B cell (primary cell): Measurements from ENCODE around the gene HYOU1. TPM values are rescaled to one million over a fixed set of nuclear protein-coding genes. Genes with fewer than 3 reads are reported as not detected.
A peak's percentile ranks its signal among the peaks of the same experiment; 100 is the strongest.

Experiments
- ATAC-seq: fragments of 200-7000 bp; cut with Tn5 transposase; one replicate; pipeline ENCODE4 v1.10.0; 2021; ENCODE audit warnings: low read depth, mild to moderate bottlenecking, moderate number of reproducible peaks, moderate library complexity
- CTCF ChIA-PET: fragments of 350-600 bp; sonication (Branson Sonifier 250); formaldehyde crosslinking; loops from one replicate; lab custom pipeline; 2021; ENCODE audit warnings: antibody characterized with exemption, inconsistent platforms; lab: Charles Lee
- POLR2A ChIA-PET: fragments of 350-600 bp; sonication (Branson Sonifier 250); formaldehyde crosslinking; loops from one replicate; lab custom pipeline; 2021; ENCODE audit warnings: antibody characterized with exemption; lab: Charles Lee
- DNase-seq: peaks from one replicate; pipeline ENCODE4 v3.0.0; 2013
- H2AFZ ChIP-seq: 2 replicates; pipeline ENCODE4 v1.6.1; 2012; ENCODE audit warnings: mild to moderate bottlenecking, low read depth, low read length; ENCODE audit not compliant: insufficient read depth, poor library complexity, severe bottlenecking
- H3K27ac ChIP-seq, 2 donors: 1 replicate in 1 of 2; 2 replicates in 1 of 2; pipeline ENCODE4 v1.5.1; 2012 to 2013; ENCODE audit warnings: low read length in 2 of 2, mild to moderate bottlenecking in 2 of 2, moderate library complexity in 1 of 2
- H3K27me3 ChIP-seq, 4 experiments: fragments of 200-600 bp in 1 of 4; sonication (generic) in 1 of 4; replicated peaks in 1 of 4; 1 replicate in 2 of 4; 2 replicates in 2 of 4; pipeline versions ENCODE4 v1.6.1 to v1.7.0; 2013 to 2016; ENCODE audit warnings: low read length in 3 of 4, mild to moderate bottlenecking in 2 of 4, mixed read lengths in 1 of 4, moderate library complexity in 1 of 4; ENCODE audit not compliant: insufficient read depth in 4 of 4, control insufficient read depth in 3 of 4; ENCODE audit errors: control extremely low read depth in 1 of 4
- H3K36me3 ChIP-seq, 2 experiments: replicated peaks in 1 of 2; 1 replicate in 1 of 2; 2 replicates in 1 of 2; pipeline versions ENCODE4 v1.6.1 to v1.7.1; 2013; ENCODE audit warnings: low read length in 1 of 2; ENCODE audit not compliant: insufficient read depth in 2 of 2, control insufficient read depth in 1 of 2; ENCODE audit errors: control extremely low read depth in 1 of 2, extremely low read depth in 1 of 2
- H3K4me1 ChIP-seq, 2 donors: fragments of 200-600 bp in 1 of 2; sonication (generic) in 1 of 2; 1 replicate in 1 of 2; 2 replicates in 1 of 2; pipeline versions ENCODE4 v1.5.1 to v1.6.1; 2013 to 2017; ENCODE audit warnings: low read length in 2 of 2; ENCODE audit not compliant: control insufficient read depth in 2 of 2, insufficient read depth in 2 of 2
- H3K4me2 ChIP-seq: replicated peaks from 2 replicates; pipeline ENCODE3; 2012; ENCODE audit warnings: mild to moderate bottlenecking, low read depth, low read length; ENCODE audit not compliant: poor library complexity, severe bottlenecking
- H3K4me3 ChIP-seq, 5 experiments: fragments of 200-600 bp in 1 of 5; sonication (generic) in 1 of 5; 1 replicate in 3 of 5; 2 replicates in 2 of 5; pipeline versions ENCODE4 v1.5.1 to v1.7.0; 2011 to 2016; ENCODE audit warnings: low read length in 4 of 5, mild to moderate bottlenecking in 4 of 5, low read depth in 2 of 5, control low read depth in 1 of 5, moderate library complexity in 1 of 5; ENCODE audit not compliant: insufficient read depth in 1 of 5; ENCODE audit errors: control extremely low read depth in 1 of 5, extremely low read depth in 1 of 5
- H3K79me2 ChIP-seq: fragments of 200-600 bp; sonication (generic); one replicate; pipeline ENCODE4 v1.6.0; 2016; ENCODE audit warnings: low read length; ENCODE audit not compliant: control insufficient read depth, insufficient read depth
- H3K9ac ChIP-seq: fragments of 200-600 bp; sonication (generic); 2 replicates; pipeline ENCODE4 v1.6.1; 2017; ENCODE audit warnings: mild to moderate bottlenecking, low read length, moderate library complexity
- H3K9me3 ChIP-seq, 3 donors: one replicate each; pipeline versions ENCODE4 v1.6.1 to v1.7.1; 2013; ENCODE audit warnings: low read length in 2 of 3; ENCODE audit not compliant: control insufficient read depth in 2 of 3, insufficient read depth in 1 of 3; ENCODE audit errors: control extremely low read depth in 1 of 3
- H4K20me1 ChIP-seq: 2 replicates; pipeline ENCODE4 v1.6.0; 2012; ENCODE audit warnings: mild to moderate bottlenecking, low read length; ENCODE audit not compliant: insufficient read depth, control insufficient read depth, poor library complexity, severe bottlenecking
- H3K27ac Mint-ChIP-seq: one replicate; pipeline ENCODE4 v1.8.0; 2021; ENCODE audit warnings: mixed read lengths
- H3K27me3 Mint-ChIP-seq: one replicate; pipeline ENCODE4 v1.8.0; 2021; ENCODE audit warnings: mixed read lengths
- H3K4me1 Mint-ChIP-seq: one replicate; pipeline ENCODE4 v1.8.0; 2021; ENCODE audit warnings: mixed read lengths
- H3K4me3 Mint-ChIP-seq: one replicate; pipeline ENCODE4 v1.8.0; 2021; ENCODE audit warnings: mixed read lengths
- H3K9me3 Mint-ChIP-seq: one replicate; pipeline ENCODE4 v1.8.0; 2022; ENCODE audit warnings: mixed read lengths; ENCODE audit not compliant: insufficient read depth
- EZH2 ChIP-seq: IDR thresholded peaks from 2 replicates; pipeline ENCODE4 v1.6.1; 2012; ENCODE audit warnings: borderline replicate concordance, low read depth, mild to moderate bottlenecking, moderate library complexity, low read length; ENCODE audit not compliant: insufficient read depth, poor library complexity, severe bottlenecking
- WGBS: methylation state at CpG from one replicate; pipeline ENCODE4 v1.1.5; 2013; ENCODE audit warnings: missing lambda C conversion rate; ENCODE audit not compliant: insufficient coverage; 5-methylcytosine and 5-hydroxymethylcytosine counted together
- intact Hi-C: fragments of 100-400 bp; cut with micrococcal nuclease; formaldehyde crosslinking; loops from one replicate; pipeline ENCODE4 v1.10.0; 2022
- polyA plus RNA-seq: library from polyadenylated mRNA; depleted of rRNA; stranded (reverse); fragments of >200 nt; gene quantifications from 2 replicates; pipeline ENCODE4 v1.2.3, GENCODE V29; 2012
- small RNA-seq: library from RNA; depleted of rRNA; stranded (forward); fragments of <200 nt; gene quantifications from one replicate; pipeline ENCODE3, GENCODE V24; 2012; ENCODE audit warnings: low replicate concordance, low read depth; ENCODE audit not compliant: insufficient read length
- total RNA-seq, 2 donors: library from RNA; stranded (reverse); fragments of 120-200 nt in 1 of 2; gene quantifications; 1 replicate in 1 of 2; 2 replicates in 1 of 2; pipeline versions ENCODE4 v1.2.3 to v1.2.4, GENCODE V29; 2013 to 2022
- TF ChIP-seq, protein P1 (sequence below): fragments of 200-600 bp; IDR thresholded peaks from one replicate; pipeline ENCODE4 v1.8.0; 2022; ENCODE audit warnings: antibody characterized with exemption, mild to moderate bottlenecking

Gene HYOU1
- total and polyA plus RNA-seq, 2 donors (not counting 1 experiment from before 2014, with no cell fraction given): 38.5 to 48.7 TPM

DNA sequence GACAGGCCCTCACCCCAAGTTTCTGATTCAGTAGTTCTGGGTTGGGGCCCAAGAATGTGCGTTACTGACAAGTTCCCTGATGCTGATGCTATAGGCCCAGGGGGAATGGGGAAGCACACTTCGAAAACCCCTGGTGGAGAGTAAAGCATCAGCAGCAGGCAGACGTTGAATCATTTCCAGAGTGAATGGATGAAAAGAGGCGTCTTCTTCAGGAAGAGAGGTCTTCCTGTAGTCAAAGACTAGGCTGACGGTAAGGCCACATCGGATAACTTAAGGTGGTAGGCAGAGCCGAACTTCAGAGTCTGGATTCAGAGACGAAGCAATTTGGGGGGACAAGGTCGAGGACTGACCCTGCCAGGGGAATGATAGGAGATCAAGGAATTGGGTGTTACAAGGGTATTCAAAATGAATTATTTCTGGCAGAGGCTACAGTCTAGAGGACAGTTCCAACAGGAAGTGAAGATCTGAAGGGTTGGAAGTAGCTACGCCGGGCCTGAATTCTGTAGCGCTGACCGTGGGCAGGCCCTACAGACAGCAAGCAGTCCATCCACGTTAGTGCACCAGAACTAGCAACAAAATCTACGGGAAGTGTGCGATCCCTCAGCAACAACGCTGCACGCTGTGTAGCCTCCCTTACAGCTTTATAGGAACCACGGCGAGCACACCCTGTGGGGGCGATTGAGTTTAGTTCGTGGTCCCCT, 59.9 kb downstream of the HYOU1 start:
- ATAC-seq (peak; percentile 3), DNase-seq (peak; percentile 64)
- Mint-ChIP-seq H3K27me3 (no peaks in the 10 kb centered on the region), H3K9me3 (no peaks in the 10 kb centered on the region), H3K27ac (peak overlapping the region; percentile 94), H3K4me1 (peaks cover 35% of the 10 kb centered on the region), H3K4me3 (peak overlapping the region; percentile 99)
- H3K9me3 ChIP-seq: no peaks in the 10 kb centered on the region
- H3K79me2 ChIP-seq: peaks cover 39% of the 10 kb centered on the region
- POLR2A ChIA-PET: interaction anchor here (1.0 to 1.2 kb wide), 7 partner anchors 16 to 1852 kb away, joined by 3 to 14 read pairs (median 5); partner anchors contain the start of genes CBL, RPS25 and TRAPPC4
- no peaks in the 10 kb centered on the region for H3K27me3 ChIP-seq
- CTCF ChIA-PET: interaction anchor here (1.0 to 2.3 kb wide), 3 partner anchors 21 to 263 kb away, joined by 3 to 8 read pairs (median 3); partner anchors contain the start of genes RPS25 and TRAPPC4
- TF ChIP-seq, protein P1, sequence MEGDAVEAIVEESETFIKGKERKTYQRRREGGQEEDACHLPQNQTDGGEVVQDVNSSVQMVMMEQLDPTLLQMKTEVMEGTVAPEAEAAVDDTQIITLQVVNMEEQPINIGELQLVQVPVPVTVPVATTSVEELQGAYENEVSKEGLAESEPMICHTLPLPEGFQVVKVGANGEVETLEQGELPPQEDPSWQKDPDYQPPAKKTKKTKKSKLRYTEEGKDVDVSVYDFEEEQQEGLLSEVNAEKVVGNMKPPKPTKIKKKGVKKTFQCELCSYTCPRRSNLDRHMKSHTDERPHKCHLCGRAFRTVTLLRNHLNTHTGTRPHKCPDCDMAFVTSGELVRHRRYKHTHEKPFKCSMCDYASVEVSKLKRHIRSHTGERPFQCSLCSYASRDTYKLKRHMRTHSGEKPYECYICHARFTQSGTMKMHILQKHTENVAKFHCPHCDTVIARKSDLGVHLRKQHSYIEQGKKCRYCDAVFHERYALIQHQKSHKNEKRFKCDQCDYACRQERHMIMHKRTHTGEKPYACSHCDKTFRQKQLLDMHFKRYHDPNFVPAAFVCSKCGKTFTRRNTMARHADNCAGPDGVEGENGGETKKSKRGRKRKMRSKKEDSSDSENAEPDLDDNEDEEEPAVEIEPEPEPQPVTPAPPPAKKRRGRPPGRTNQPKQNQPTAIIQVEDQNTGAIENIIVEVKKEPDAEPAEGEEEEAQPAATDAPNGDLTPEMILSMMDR: peak; percentile 55
- TF ChIP-seq EZH2: no peak
- H2AFZ ChIP-seq: peak overlapping the region; percentile 90
- intact Hi-C loops: loop anchor here (5.0 kb wide), 1 partner anchor 425 kb away; the partner anchor contains the start of gene ARCN1
- peaks cover 17 to 22% of the 10 kb centered on the region in 2 donors for H3K4me1 ChIP-seq
- H3K9ac ChIP-seq: peak overlapping the region; percentile 88
- peak overlapping the region; percentile 76 to 90 (median 82) for H3K4me3 ChIP-seq
- H3K27ac ChIP-seq: peak overlapping the region; percentile 52 to 77
- peaks cover 3 to 14% of the 10 kb centered on the region in 2 experiments for H3K36me3 ChIP-seq
- H3K4me2 ChIP-seq: peak overlapping the region; percentile 90
- H4K20me1 ChIP-seq: no peaks in the 10 kb centered on the region
- 8% methylated on average over 22 of the region's 22 CpGs for WGBS

Small RNAs within 50 kb of the gene (small RNA-seq; reads per million reads assigned to genes)
- gene AP003392.2 (not detected), gene RF00017 (not detected), gene RF00019 (not detected)

Other genes starting within 250 kb of the HYOU1 start
- 108 and 111 TPM in 2 replicates for gene CXCR5, start 173.3 kb downstream of the HYOU1 start, total RNA-seq
- 125 and 163 TPM in 2 replicates for gene CXCR5, start 173.3 kb downstream of the HYOU1 start, polyA plus RNA-seq
- 40.8 and 44.0 TPM in 2 replicates for gene BCL9L, start 131.3 kb downstream of the HYOU1 start, total RNA-seq
- gene BCL9L, start 131.3 kb downstream of the HYOU1 start, polyA plus RNA-seq: 12.6 and 15.1 TPM in 2 replicates
- gene UPK2, start 100.9 kb downstream of the HYOU1 start, total RNA-seq: not detected in 2 replicates
- gene UPK2, start 100.9 kb downstream of the HYOU1 start, polyA plus RNA-seq: 0.40 and 0.43 TPM in 2 replicates
- not detected in 2 replicates for gene FOXR1, start 85.4 kb downstream of the HYOU1 start, total RNA-seq
- not detected in 2 replicates for gene FOXR1, start 85.4 kb downstream of the HYOU1 start, polyA plus RNA-seq
- 122 and 138 TPM in 2 replicates for gene CENATAC, start 59.1 kb downstream of the HYOU1 start, total RNA-seq
- gene CENATAC, start 59.1 kb downstream of the HYOU1 start, polyA plus RNA-seq: 50.1 and 79.6 TPM in 2 replicates
- gene RPS25, start 38.9 kb downstream of the HYOU1 start, total RNA-seq: 1,713 and 1,823 TPM in 2 replicates
- 1,827 and 2,003 TPM in 2 replicates for gene RPS25, start 38.9 kb downstream of the HYOU1 start, polyA plus RNA-seq
- 61.5 and 64.5 TPM in 2 replicates for gene TRAPPC4, start 38.4 kb downstream of the HYOU1 start, total RNA-seq
- 61.4 and 83.5 TPM in 2 replicates for gene TRAPPC4, start 38.4 kb downstream of the HYOU1 start, polyA plus RNA-seq
- 13.2 and 14.3 TPM in 2 replicates for gene SLC37A4, start 26.3 kb downstream of the HYOU1 start, total RNA-seq
- gene SLC37A4, start 26.3 kb downstream of the HYOU1 start, polyA plus RNA-seq: 23.5 and 26.3 TPM in 2 replicates
- 64.7 and 71.1 TPM in 2 replicates for gene VPS11, start 10.6 kb upstream of the HYOU1 start, total RNA-seq
- gene VPS11, start 10.6 kb upstream of the HYOU1 start, polyA plus RNA-seq: 31.6 and 35.7 TPM in 2 replicates
- gene HMBS, start 27.7 kb upstream of the HYOU1 start, total RNA-seq: 7.6 and 9.2 TPM in 2 replicates
- gene HMBS, start 27.7 kb upstream of the HYOU1 start, polyA plus RNA-seq: 17.7 and 18.2 TPM in 2 replicates
- gene DPAGT1, start 44.6 kb upstream of the HYOU1 start, total RNA-seq: 34.5 and 38.3 TPM in 2 replicates
- 60.3 and 64.3 TPM in 2 replicates for gene DPAGT1, start 44.6 kb upstream of the HYOU1 start, polyA plus RNA-seq
- 9.5 and 13.8 TPM in 2 replicates for gene C2CD2L, start 50.1 kb upstream of the HYOU1 start, total RNA-seq
- gene C2CD2L, start 50.1 kb upstream of the HYOU1 start, polyA plus RNA-seq: 14.1 and 17.0 TPM in 2 replicates
- gene HINFP, start 64.4 kb upstream of the HYOU1 start, total RNA-seq: 78.7 and 84.6 TPM in 2 replicates
- 51.5 and 60.6 TPM in 2 replicates for gene HINFP, start 64.4 kb upstream of the HYOU1 start, polyA plus RNA-seq
- not detected in 2 replicates for gene ABCG4, start 91.8 kb upstream of the HYOU1 start, total RNA-seq
- gene ABCG4, start 91.8 kb upstream of the HYOU1 start, polyA plus RNA-seq: not detected in 2 replicates
- 9.6 and 10.4 TPM in 2 replicates for gene NLRX1, start 111.5 kb upstream of the HYOU1 start, total RNA-seq
- 4.5 and 6.3 TPM in 2 replicates for gene NLRX1, start 111.5 kb upstream of the HYOU1 start, polyA plus RNA-seq
- 0.22 and 0.76 TPM in 2 replicates for gene NHERF4, start 128.3 kb upstream of the HYOU1 start, total RNA-seq
- gene NHERF4, start 128.3 kb upstream of the HYOU1 start, polyA plus RNA-seq: 0.61 TPM in 1 of 2 replicates, not detected in the other
- gene CBL, start 149.1 kb upstream of the HYOU1 start, total RNA-seq: 35.2 and 38.7 TPM in 2 replicates
- 11.7 and 12.5 TPM in 2 replicates for gene CBL, start 149.1 kb upstream of the HYOU1 start, polyA plus RNA-seq